ENCODE results near the gene ANKRD11.

GRCh38 chr16:89445166-89445565 lies 45.2 kb downstream of the ANKRD11 start:
- TF ChIP-seq POLR2A (IDR thresholded peaks at IDR 0.05; ENCODE audit: low read length): no peak
- no peak for TF ChIP-seq GATA1 (IDR thresholded peaks at IDR 0.05; ENCODE audit: low read depth, low read length)
